Right lobe of liver (tissue), 6 donors: Measurements from ENCODE around the gene BCKDHB. TPM values are rescaled to one million over a fixed set of nuclear protein-coding genes. Genes with fewer than 3 reads are reported as not detected.
"Not testable (repeated sequence)": the region's sequence is repeated elsewhere in the genome, so short reads cannot be mapped to it uniquely, and the experiment has no call there.

Experiments
- ATAC-seq, 4 donors: fragments of 200-7000 bp; cut with Tn5 transposase; one replicate each; pipeline ENCODE4 v1.9.1; 2020; ENCODE audit warnings: mild to moderate bottlenecking in 4 of 4, moderate library complexity in 4 of 4
- DNase-seq, 3 donors: peaks; one replicate each; pipeline ENCODE4 v3.0.0-alpha.2; 2020
- H3K27ac ChIP-seq, 3 donors: fragments of 200-600 bp; one replicate each; pipeline ENCODE4 v1.8.0; 2022
- H3K27me3 ChIP-seq, 2 donors: fragments of 200-600 bp; one replicate each; pipeline ENCODE4 v1.8.0; 2022
- H3K36me3 ChIP-seq, 4 donors: fragments of 200-600 bp; sonication (generic) in 1 of 4; one replicate each; pipeline versions ENCODE4 v1.5.1 to v1.8.0; 2017 to 2022; ENCODE audit warnings: control low read depth in 1 of 4
- H3K4me1 ChIP-seq, 4 donors: fragments of 200-600 bp; sonication (generic) in 1 of 4; one replicate each; pipeline versions ENCODE4 v1.5.1 to v1.8.0; 2017 to 2022; ENCODE audit warnings: control low read depth in 1 of 4
- H3K4me3 ChIP-seq, 3 donors: fragments of 200-600 bp; one replicate each; pipeline ENCODE4 v1.8.0; 2022
- H3K9me3 ChIP-seq, 4 donors: fragments of 200-600 bp; sonication (generic) in 1 of 4; one replicate each; pipeline versions ENCODE4 v1.5.1 to v1.8.0; 2017 to 2022; ENCODE audit warnings: control low read depth in 1 of 4
- CTCF ChIP-seq, 4 donors: fragments of 200-600 bp in 3 of 4; fragments of 450-650 bp in 1 of 4; IDR thresholded peaks; one replicate each; pipeline versions ENCODE4 v1.5.1 to v1.8.0; 2016 to 2022; ENCODE audit warnings: antibody characterized with exemption in 4 of 4, mild to moderate bottlenecking in 2 of 4
- POLR2A ChIP-seq: fragments of 450-650 bp; IDR thresholded peaks from one replicate; pipeline ENCODE4 v1.6.1; 2017; ENCODE audit warnings: antibody characterized with exemption, mild to moderate bottlenecking
- WGBS: methylation state at CpG from one replicate; pipeline ENCODE4 v1.1.6; 2018; ENCODE audit warnings: low coverage, low lambda C conversion rate; ENCODE audit not compliant: insufficient coverage; ENCODE audit errors: missing lambda C conversion rate; 5-methylcytosine and 5-hydroxymethylcytosine counted together
- intact Hi-C, 2 donors: fragments of 100-400 bp; cut with DNase I; formaldehyde crosslinking; loops; one replicate each; pipeline versions ENCODE4 v1.11.2 to v1.14.1; 2022
- total RNA-seq, 6 experiments: library from RNA; depleted of rRNA in 2 of 6; stranded (reverse); fragments of >200 nt in 2 of 6; fragmentation: NEBNext Ultra II Directional in 3 of 6; extraction: Animal tissue kit (Norgen Biotek cat#: 25700) in 3 of 6; gene quantifications; one replicate each; pipeline versions ENCODE4 v1.1.0 to v1.2.4, GENCODE V29; 2016 to 2023
- donor health status: DM: no; HTN: yes; CAD: no.
- donor health status: DM: no; HTN: no; CAD: no.
- donor health status: DM: no; HTN: no; CAD: no.
- donor health status: DM: no; HTN: yes; CAD: no.
- donor health status: DM: no; HTN: yes; CAD: no.

BCKDHB gene
- total RNA-seq, 6 experiments from 2014 or later, result 22.1 to 57.2 (median 43.9) TPM

- 38% methylated on average over 1 of the region's 1 CpG for whole genome bisulfite sequencing
- Histone ChIP-seq H3K9me3 (no peaks in the 10 kb centered on the region), H3K4me3 (no peak overlapping the region), H3K4me1 (peaks cover 0 to 5% (median 0%) of the 10 kb centered on the region in 4 donors), H3K27ac (no peak overlapping the region), H3K27me3 (no peaks in the 10 kb centered on the region), H3K36me3 (no peaks in the 10 kb centered on the region)
- intact Hi-C loops, result no loop called here
- TF ChIP-seq POLR2A, result no peak
- TF ChIP-seq CTCF (IDR thresholded peaks at IDR 0.05), result no peak
- DNase-seq (no peak), ATAC-seq (peak in 2 of 4 donors; percentile 19 to 38)
Measured at GRCh38 chr6:80235647-80236046, 129.2 kb downstream of the BCKDHB start.

- DNase-seq, H3K36me3 ChIP-seq, intact Hi-C loops, H3K9me3 ChIP-seq, ATAC-seq, H3K4me3 ChIP-seq, H3K27me3 ChIP-seq, H3K4me1 ChIP-seq, H3K27ac ChIP-seq: not testable (repeated sequence)
- WGBS, result 94% methylated on average over 2 of the region's 2 CpGs
Measured at GRCh38 chr6:80238754-80239153, 132.3 kb downstream of the BCKDHB start.

GRCh38 chr6:80245043-80245442 lies 138.6 kb downstream of the BCKDHB start:
- DNase-seq, result no peak
- intact Hi-C loops, result no loop called here
- Histone ChIP-seq H3K27me3 (no peaks in the 10 kb centered on the region), H3K9me3 (no peaks in the 10 kb centered on the region), H3K4me1 (no peaks in the 10 kb centered on the region), H3K27ac (no peak overlapping the region), H3K36me3 (no peaks in the 10 kb centered on the region), H3K4me3 (no peak overlapping the region)
- 67% methylated on average over 2 of the region's 2 CpGs for WGBS
- no peak for TF ChIP-seq CTCF (IDR thresholded peaks at IDR 0.05)
- no peak for ATAC-seq

GRCh38 chr6:80249897-80250296 lies 143.4 kb downstream of the BCKDHB start:
- Histone ChIP-seq H3K27ac (no peak overlapping the region), H3K9me3 (no peaks in the 10 kb centered on the region), H3K36me3 (no peaks in the 10 kb centered on the region), H3K4me1 (peaks cover 0 to 7% (median 0%) of the 10 kb centered on the region in 4 donors), H3K27me3 (no peaks in the 10 kb centered on the region), H3K4me3 (no peak overlapping the region)
- TF ChIP-seq CTCF (IDR thresholded peaks at IDR 0.05) (no peak), POLR2A (no peak)
- DNase-seq, result no peak
- WGBS, result no CpG with 5 or more reads among the region's 1 CpG
- intact Hi-C loops, result no loop called here
- ATAC-seq, result no peak

- 90% methylated on average over 3 of the region's 3 CpGs for WGBS
Measured at GRCh38 chr6:80250391-80250997, 144.0 kb downstream of the BCKDHB start.

More at GRCh38 chr6:80250391-80250997, 144.0 kb downstream of the BCKDHB start:
- H3K36me3 ChIP-seq, result no peaks in the 10 kb centered on the region
- ATAC-seq (no peak), DNase-seq (no peak)
- H3K9me3 ChIP-seq, result no peaks in the 10 kb centered on the region
- no peak for TF ChIP-seq CTCF (IDR thresholded peaks at IDR 0.05)
- TF ChIP-seq POLR2A, result no peak
- no peaks in the 10 kb centered on the region for H3K27me3 ChIP-seq
- no peak overlapping the region for H3K4me3 ChIP-seq
- peaks cover 0 to 7% (median 0%) of the 10 kb centered on the region in 4 donors for H3K4me1 ChIP-seq
- intact Hi-C loops, result no loop called here
- no peak overlapping the region for H3K27ac ChIP-seq
